Stimulated activated naive CD8-positive, alpha-beta T cell treated with anti-CD3 and anti-CD28 coated beads, Interleukin-15, amount 100 ng/mL, for 72 hours (primary cell): Measurements from ENCODE around the gene MYOG.

Source experiments
- ATAC-seq: fragments of 150-1000 bp; cut with Tn5 transposase; 2 replicates; pipeline ENCODE4 v1.10.0; 2021; ENCODE audit warnings: mild to moderate bottlenecking, moderate library complexity
- DNase-seq, 2 donors: peaks; one replicate each; pipeline ENCODE4 v3.0.0; 2021 to 2022
- H3K27ac Mint-ChIP-seq, 2 donors: one replicate each; pipeline ENCODE4 v1.8.0; 2022; ENCODE audit warnings: mild to moderate bottlenecking in 2 of 2, mixed read lengths in 2 of 2, moderate library complexity in 2 of 2
- H3K27me3 Mint-ChIP-seq: one replicate; pipeline ENCODE4 v1.8.0; 2022; ENCODE audit warnings: mixed read lengths
- H3K4me1 Mint-ChIP-seq: one replicate; pipeline ENCODE4 v1.8.0; 2022; ENCODE audit warnings: mild to moderate bottlenecking, mixed read lengths
- H3K4me3 Mint-ChIP-seq, 2 donors: one replicate each; pipeline ENCODE4 v1.8.0; 2022; ENCODE audit warnings: mild to moderate bottlenecking in 2 of 2, mixed read lengths in 2 of 2, moderate library complexity in 1 of 2
- H3K9me3 Mint-ChIP-seq, 2 donors: one replicate each; pipeline ENCODE4 v1.8.0; 2022; ENCODE audit warnings: mixed read lengths in 2 of 2

MYOG gene

DNA sequence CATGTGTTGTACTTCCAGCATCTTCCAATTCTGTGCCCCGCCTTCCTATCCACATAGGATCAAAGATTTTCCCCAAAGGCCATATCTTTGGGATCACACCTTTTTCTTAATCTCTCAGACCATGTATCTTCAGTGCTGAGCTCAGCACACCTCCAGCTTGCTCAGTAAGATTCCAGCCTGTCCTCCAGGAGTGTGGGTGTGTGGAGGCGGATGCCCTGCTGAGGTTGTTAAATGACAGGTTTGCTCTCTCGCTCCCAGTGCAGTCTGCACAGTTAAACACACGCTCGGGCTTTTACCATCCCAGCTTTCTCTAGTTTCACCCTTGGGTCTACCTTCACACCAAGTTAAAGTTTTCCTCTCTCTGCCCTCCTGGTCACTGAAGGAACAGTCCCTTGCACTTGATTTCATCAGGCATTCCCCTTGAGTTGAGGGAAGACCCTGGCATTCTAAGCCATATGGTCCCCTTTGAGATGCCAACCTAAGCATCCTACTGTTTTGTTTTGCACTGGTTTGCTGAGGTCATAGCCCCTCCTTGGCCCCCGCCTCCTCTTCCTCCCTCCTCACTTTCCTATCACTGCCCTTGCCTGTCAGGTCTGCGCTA is 13.7 kb downstream of the MYOG start:
- Mint-ChIP-seq H3K9me3 (no peaks in the 10 kb centered on the region), H3K27me3 (peaks cover 41% of the 10 kb centered on the region), H3K4me1 (peaks cover 6% of the 10 kb centered on the region), H3K4me3 (no peak overlapping the region), H3K27ac (no peak overlapping the region)
- DNase-seq (no peak), ATAC-seq (no peak)

DNA sequence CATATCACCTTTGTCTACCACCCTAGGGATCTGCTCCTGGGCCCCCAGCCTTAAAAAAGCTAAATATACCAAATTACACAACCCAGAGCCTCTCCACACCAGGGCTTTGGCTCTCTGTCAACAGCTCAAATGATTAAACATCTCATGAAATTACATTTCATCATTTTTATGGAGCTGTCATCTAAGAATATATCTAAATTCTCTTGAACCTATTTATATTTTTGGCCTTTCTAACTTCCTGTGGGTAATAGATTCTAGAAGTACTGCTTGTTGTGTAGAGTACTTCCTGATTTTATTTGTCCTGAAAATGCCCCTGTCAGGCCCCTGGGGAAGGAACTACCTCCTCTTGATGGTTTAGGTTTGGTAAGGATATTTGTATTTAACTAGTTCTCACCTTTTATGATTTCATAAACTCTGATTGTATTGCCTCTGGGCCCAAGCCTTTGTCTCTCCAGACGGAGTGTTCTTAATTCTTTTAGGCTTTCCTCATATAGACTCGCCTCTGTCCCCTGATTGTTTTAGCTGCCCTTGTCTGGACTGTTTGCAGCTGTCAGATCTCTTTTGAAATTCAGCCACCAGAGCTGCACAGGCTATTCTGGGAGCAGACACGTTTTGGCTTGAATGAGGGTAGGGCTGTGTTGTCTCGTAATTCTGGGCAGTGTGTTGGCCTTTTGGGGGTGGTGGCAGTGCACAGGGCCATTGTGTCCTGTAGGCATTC is 16.6 kb downstream of the MYOG start:
- Mint-ChIP-seq H3K4me1 (no peaks in the 10 kb centered on the region), H3K27me3 (peaks cover 15% of the 10 kb centered on the region), H3K27ac (peak overlapping the region in 1 of 2 donors; percentile 40), H3K4me3 (no peak overlapping the region), H3K9me3 (no peaks in the 10 kb centered on the region)
- DNase-seq: no peak
- no peak for ATAC-seq

DNA sequence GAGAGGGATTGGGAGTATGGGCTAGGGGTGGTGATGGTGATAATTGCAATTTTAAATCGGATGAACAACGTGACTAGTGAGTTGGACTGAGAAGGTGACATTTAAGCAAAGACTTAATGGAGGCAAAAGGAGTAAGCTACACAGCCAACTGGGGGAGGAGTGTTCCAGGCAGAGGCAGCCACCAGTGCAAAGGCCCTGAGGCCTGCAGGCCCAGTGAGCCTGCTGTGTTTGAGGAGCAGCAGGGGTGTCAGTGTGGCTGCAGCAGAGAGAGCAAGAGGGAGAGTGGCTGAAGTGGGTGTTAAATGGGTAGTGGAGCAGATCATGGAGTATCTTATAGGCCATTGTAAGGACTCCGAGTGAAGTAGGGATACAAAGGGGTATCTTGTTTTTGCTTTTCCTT is 18.8 kb downstream of the MYOG start:
- DNase-seq: no peak
- Mint-ChIP-seq H3K9me3 (no peaks in the 10 kb centered on the region), H3K4me3 (no peak overlapping the region), H3K27me3 (no peaks in the 10 kb centered on the region), H3K4me1 (no peaks in the 10 kb centered on the region), H3K27ac (peak overlapping the region in 1 of 2 donors; percentile 4)
- ATAC-seq: no peak

DNA sequence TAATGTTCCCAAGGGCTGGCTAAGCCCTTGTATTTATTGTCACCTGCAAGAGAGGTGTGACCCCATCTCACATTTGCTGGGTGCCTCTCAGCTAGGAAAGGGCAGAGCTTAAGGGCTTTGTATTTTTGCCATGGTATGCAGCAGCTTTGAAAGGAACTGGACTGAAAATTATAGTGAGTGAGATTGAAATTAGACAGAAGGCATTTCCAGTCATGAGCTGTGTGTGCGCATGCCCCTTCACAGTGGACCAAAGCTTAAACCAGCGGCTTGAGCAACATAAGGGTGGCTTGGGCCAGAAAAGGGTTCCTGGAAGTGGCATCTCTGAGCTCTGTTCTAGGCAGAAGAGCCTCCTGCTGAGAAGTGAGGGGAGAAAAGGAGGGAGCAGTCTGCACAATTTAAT is 19.8 kb downstream of the MYOG start:
- no peak overlapping the region for H3K4me3 Mint-ChIP-seq
- no peaks in the 10 kb centered on the region for H3K4me1 Mint-ChIP-seq

DNA sequence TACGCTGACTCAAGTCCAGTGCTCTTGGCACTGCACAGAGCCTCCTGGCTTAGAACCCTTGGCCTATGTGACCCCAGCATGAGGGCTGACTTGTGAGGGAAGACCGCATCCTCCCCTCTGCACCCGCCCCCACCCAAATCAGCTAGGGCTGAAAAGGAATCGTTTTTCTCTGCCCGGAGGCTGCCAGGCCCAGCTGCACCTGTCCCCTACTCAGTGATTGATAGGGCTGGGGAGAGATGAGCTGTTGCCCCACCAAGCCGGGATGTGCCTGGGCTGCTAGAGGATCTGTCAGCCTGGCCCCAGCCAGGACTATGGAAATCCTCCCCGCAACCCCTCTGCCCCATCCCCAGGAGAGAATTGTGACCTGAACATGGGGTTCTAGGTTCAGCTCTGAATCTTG is 20.6 kb downstream of the MYOG start:
- H3K4me3 Mint-ChIP-seq: no peak overlapping the region
- no peaks in the 10 kb centered on the region for H3K27me3 Mint-ChIP-seq
- H3K4me1 Mint-ChIP-seq: no peaks in the 10 kb centered on the region
- ATAC-seq: no peak
- no peaks in the 10 kb centered on the region for H3K9me3 Mint-ChIP-seq
- no peak for DNase-seq
- no peak overlapping the region for H3K27ac Mint-ChIP-seq

More for the DNA sequence above, 19.8 kb downstream of the MYOG start:
- Mint-ChIP-seq H3K27me3 (no peaks in the 10 kb centered on the region), H3K27ac (no peak overlapping the region), H3K9me3 (no peaks in the 10 kb centered on the region)
- DNase-seq (no peak), ATAC-seq (no peak)

DNA sequence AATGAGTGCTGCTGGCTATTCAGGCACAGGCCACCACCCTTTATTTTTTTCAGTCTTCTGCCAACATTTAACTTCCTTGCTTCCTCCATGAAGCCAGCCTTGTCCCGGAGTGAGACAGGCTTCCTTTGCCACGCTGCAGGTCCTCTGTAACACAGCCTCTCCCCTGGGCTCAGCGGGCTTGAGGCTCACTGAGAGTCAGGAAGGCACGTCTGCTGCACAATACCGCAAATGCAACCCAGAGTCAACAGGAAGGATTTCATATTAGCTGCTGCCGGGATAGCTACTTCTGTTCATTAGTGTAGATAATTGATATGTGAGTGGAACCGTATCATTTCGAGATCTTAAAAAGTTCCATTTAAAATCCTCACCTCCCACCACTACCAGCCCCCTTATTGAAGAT is 22.5 kb downstream of the MYOG start:
- H3K4me3 Mint-ChIP-seq: no peak overlapping the region
- H3K27ac Mint-ChIP-seq: no peak overlapping the region
- H3K4me1 Mint-ChIP-seq: no peaks in the 10 kb centered on the region
- no peaks in the 10 kb centered on the region for H3K9me3 Mint-ChIP-seq
- H3K27me3 Mint-ChIP-seq: no peaks in the 10 kb centered on the region
- no peak for ATAC-seq
- DNase-seq: no peak

DNA sequence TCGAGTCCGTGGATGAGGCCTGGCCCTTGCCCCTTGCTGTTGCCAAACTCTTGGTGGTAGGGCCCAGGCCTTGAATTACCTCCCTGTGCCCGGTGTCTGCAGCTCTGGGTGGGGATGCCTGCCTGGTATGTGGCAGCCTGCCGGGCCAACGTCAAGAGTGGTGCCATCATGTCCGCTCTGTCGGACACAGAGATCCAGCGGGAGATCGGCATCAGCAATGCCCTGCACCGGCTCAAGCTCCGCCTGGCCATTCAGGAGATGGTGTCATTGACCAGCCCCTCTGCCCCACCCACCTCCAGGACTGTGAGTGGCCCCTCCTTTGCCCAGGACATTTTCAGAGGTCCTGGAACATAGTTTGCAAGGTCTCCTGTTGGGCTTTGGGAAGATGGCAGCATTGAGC is 25.7 kb downstream of the MYOG start:
- Mint-ChIP-seq H3K9me3 (no peaks in the 10 kb centered on the region), H3K4me3 (no peak overlapping the region), H3K27ac (no peak overlapping the region), H3K27me3 (no peaks in the 10 kb centered on the region), H3K4me1 (no peaks in the 10 kb centered on the region)
- DNase-seq (no peak), ATAC-seq (no peak)

DNA sequence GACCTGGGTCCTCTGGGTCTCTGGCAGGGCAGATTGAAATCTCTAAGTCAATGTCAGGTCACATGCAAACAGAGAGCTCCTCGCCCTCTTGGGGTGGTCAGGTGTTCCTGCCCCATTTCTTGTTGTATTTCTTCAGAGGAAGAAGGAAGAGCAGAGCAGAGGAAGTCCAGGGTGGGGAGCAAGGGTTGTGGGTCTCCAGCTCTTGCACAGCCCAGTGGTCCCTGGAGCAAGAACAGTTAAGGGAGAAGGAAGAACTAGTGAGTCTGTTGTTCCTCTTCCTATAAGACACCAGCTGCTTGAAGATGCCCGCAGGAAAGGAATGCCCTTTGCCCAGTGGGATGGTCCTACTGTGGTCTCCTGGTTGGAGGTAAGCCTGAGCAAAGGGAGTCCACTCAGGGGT is 26.3 kb downstream of the MYOG start:
- Mint-ChIP-seq H3K9me3 (no peaks in the 10 kb centered on the region), H3K27ac (peak overlapping the region in 1 of 2 donors; percentile 29), H3K4me3 (no peak overlapping the region), H3K4me1 (no peaks in the 10 kb centered on the region), H3K27me3 (no peaks in the 10 kb centered on the region)
- no peak for DNase-seq
- ATAC-seq: no peak

DNA sequence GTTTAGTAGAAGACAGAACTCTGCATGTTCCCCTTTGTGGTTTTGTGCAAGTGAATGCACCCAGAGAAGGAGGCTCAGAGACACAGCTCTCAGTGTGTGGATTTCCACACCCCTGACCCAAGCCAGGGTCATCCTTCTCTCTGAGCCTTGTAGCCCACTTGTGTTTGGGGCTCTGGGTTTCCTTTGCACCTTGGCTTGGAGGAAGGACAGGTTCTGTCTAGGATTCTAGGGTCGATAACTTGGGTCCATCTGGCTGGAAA is 27.2 kb downstream of the MYOG start:
- H3K9me3 Mint-ChIP-seq: no peaks in the 10 kb centered on the region
- H3K4me1 Mint-ChIP-seq: no peaks in the 10 kb centered on the region
- ATAC-seq (no peak), DNase-seq (no peak)
- H3K27me3 Mint-ChIP-seq: no peaks in the 10 kb centered on the region
- no peak overlapping the region for H3K4me3 Mint-ChIP-seq
- H3K27ac Mint-ChIP-seq: no peak overlapping the region

DNA sequence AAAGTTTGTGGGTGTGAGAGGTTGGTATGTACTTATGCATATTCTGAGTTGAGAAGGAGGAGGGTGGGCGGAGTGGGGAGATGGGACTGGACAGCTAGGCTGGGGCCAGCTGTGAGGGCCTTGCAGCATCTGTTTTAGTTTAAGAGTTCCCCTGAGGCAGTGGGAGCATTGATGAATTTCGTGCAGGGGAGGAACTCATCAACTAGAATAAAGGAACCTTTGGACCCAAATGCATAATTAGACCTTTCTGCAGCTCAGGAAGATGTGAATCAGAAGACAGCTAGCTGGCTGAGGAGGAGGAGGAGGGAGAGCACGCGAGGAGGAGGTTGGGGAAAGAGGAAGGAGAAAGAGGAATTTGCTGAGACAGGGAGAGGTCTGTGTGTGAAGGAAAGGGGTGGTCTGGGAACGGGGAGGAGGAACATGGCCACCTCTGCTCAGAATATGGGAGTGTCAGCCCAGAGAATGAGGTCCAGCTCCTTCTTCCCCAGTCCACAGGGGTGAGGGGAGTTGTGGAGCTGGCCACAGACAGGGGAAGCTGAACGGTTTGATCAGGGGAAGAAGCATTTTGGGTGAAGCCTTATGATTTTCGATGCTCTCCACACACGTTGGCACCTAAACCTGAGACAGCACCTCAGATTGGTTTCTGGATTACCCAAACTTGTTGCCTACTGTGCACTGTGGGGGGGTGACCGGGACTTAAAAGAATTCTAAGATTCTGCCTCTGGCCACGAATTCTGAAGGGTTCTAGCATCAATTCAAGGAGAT is 27.7 kb downstream of the MYOG start:
- H3K4me1 Mint-ChIP-seq: no peaks in the 10 kb centered on the region
- no peak for DNase-seq
- H3K9me3 Mint-ChIP-seq: no peaks in the 10 kb centered on the region
- no peak overlapping the region for H3K4me3 Mint-ChIP-seq
- no peak for ATAC-seq
- no peak overlapping the region for H3K27ac Mint-ChIP-seq
- no peaks in the 10 kb centered on the region for H3K27me3 Mint-ChIP-seq

DNA sequence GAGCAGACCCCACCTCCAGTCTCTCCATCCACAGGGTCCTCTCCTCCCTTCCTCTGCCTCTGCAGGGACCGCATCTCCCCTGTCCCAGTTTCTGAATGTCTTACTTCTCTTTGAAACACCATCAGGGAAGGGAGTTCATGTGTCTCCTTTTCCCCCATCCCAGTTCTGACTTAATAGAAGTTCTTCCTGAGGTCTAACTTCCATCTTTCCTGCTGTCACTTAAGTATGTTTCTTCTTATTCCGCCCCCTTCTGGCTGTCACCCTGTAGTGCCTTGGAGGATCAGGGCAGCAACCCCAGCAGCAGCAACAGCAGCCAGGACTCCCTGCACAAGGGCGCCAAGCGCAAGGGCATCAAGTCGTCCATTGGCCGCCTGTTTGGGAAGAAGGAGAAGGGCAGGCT is 29.3 kb downstream of the MYOG start:
- no peak for DNase-seq
- Mint-ChIP-seq H3K9me3 (no peaks in the 10 kb centered on the region), H3K4me3 (no peak overlapping the region), H3K4me1 (no peaks in the 10 kb centered on the region), H3K27ac (no peak overlapping the region), H3K27me3 (peaks cover 10% of the 10 kb centered on the region)
- no peak for ATAC-seq

DNA sequence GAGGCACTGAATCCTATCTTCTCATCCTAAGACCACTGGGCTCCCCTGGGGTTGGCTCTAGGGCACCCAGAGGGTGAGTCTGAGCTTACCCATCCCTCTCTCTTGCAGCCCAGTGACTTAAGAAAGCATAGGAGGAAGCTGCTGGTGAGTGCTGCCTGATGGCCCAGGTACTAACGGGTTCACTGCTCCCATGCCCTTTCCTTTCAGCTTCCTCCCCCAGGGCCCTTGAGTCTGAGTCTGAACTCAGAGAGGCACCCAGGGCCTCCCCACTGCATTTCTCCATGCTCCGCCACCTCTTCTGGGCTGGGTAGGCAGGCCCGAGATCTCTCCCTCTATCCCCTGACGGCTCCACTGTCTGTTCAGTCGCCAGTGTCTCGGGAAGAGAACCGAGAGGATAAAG is 29.8 kb downstream of the MYOG start:
- DNase-seq (no peak), ATAC-seq (no peak)
- no peak overlapping the region for H3K27ac Mint-ChIP-seq
- no peak overlapping the region for H3K4me3 Mint-ChIP-seq
- H3K27me3 Mint-ChIP-seq: peaks cover 15% of the 10 kb centered on the region
- H3K4me1 Mint-ChIP-seq: no peaks in the 10 kb centered on the region
- H3K9me3 Mint-ChIP-seq: no peaks in the 10 kb centered on the region

DNA sequence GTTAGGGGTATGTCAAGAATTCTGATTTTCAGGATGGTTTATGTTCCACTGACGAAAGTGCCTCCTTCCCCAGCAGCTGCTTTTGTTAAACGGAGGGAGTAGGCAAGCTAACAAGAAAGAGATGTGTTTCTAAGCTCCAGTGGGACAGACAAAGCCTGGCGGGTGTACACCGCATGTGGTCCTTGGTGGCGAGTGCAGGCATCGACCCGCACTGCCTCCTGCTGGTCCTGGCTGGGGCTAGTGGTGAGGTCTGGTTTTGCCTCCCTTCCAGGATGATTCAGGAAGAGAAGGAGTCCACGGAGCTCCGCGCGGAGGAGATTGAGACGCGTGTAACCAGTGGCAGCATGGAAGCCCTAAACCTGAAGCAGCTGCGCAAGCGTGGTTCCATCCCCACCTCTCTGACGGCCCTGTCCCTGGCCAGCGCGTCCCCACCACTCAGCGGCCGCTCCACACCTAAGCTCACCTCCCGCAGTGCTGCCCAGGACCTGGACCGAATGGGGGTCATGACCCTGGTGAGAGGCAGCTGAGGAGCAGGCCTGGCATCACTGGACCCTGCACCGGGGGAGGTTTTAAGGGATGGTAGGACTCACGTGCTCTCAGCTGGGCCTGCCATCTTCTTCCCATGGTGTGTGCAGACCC is 30.5 kb downstream of the MYOG start:
- H3K27me3 Mint-ChIP-seq: peaks cover 15% of the 10 kb centered on the region

DNA sequence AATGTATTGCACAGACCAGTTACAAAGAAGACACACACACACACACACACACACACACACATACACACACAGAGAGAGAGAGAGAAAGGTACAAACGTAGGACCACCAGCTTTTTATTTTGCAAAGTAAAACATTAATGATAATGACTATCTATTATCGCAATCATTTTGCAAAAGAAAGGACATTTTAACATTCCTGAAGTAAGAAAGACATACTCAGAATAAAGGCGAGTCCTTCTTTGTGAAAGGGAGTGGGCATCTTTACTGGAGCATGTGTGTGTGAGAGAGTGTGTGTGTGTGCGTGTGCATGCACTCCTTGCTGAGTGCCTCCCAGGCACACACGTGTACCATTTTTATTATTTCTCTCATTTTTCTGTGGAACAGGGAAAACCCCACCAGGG is 31.2 kb downstream of the MYOG start:
- Mint-ChIP-seq H3K4me1 (no peaks in the 10 kb centered on the region), H3K4me3 (no peak overlapping the region), H3K27me3 (peaks cover 15% of the 10 kb centered on the region), H3K9me3 (no peaks in the 10 kb centered on the region), H3K27ac (no peak overlapping the region)
- DNase-seq (no peak), ATAC-seq (no peak)

More for the DNA sequence above, 30.5 kb downstream of the MYOG start:
- no peaks in the 10 kb centered on the region for H3K9me3 Mint-ChIP-seq
- H3K27ac Mint-ChIP-seq: no peak overlapping the region
- H3K4me1 Mint-ChIP-seq: no peaks in the 10 kb centered on the region
- no peak overlapping the region for H3K4me3 Mint-ChIP-seq
- ATAC-seq (no peak), DNase-seq (no peak)

DNA sequence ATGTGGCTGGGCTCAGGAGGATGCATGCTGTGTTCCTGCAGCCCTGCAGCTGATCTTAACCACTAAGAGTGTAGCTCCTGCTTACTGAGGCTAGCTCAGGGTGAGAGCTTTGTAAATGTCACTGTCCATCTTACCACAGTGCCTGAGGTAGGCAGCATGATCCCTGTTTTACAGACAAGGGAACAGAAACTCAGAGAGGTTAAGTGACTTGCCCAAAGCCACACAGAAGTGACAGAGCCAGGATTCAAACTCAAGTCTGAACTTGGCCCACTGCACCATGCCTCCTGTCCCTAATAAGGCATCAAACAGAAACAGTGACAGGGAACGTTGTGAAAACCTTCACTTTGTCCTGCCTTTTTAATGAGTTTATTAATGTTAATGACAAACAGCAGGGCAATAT is 31.6 kb downstream of the MYOG start:
- no peak for DNase-seq
- H3K4me1 Mint-ChIP-seq: no peaks in the 10 kb centered on the region
- H3K4me3 Mint-ChIP-seq: no peak overlapping the region
- ATAC-seq: no peak
- peaks cover 15% of the 10 kb centered on the region for H3K27me3 Mint-ChIP-seq
- no peak overlapping the region for H3K27ac Mint-ChIP-seq
- H3K9me3 Mint-ChIP-seq: no peaks in the 10 kb centered on the region

DNA sequence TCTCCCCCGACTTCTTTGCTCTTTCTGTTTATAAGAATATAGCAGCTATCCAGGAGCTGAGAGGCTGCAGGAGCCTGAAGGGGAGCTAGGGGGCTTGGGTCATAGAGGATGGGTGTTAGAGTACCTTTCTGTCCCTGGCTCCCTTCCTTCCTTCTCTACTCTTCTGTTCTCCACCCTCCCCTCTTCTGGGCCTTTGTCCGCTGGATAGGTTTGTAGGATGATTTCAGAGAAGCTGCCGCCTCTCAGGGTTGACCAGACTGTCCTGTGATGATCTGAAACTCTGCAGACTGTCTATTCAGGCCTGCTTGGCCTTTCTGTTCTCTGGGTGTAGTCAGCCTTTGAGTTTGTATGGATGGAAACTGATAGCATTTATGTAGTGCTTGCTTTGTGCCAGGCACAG is 33.2 kb downstream of the MYOG start:
- no peak overlapping the region for H3K4me3 Mint-ChIP-seq
- no peaks in the 10 kb centered on the region for H3K9me3 Mint-ChIP-seq
- no peaks in the 10 kb centered on the region for H3K4me1 Mint-ChIP-seq
- ATAC-seq (no peak), DNase-seq (no peak)
- no peak overlapping the region for H3K27ac Mint-ChIP-seq
- H3K27me3 Mint-ChIP-seq: peaks cover 15% of the 10 kb centered on the region
